Right kidney (tissue), 1 donor: ENCODE measurements around the gene PGP.

Experiments
- DNase-seq: peaks from one replicate; pipeline ENCODE4 v3.0.0-alpha.2; 2016

PGP gene

GRCh38 chr16:2223942-2224486 lies 9.4 kb upstream of the PGP start:
- no peak for DNase-seq

GRCh38 chr16:2223221-2223941 lies 8.7 kb upstream of the PGP start, which contains the start of gene E4F1:
Gene E4F1 (plus strand): TSS chr16:2223591. CDS start chr16:2223614, 23 bp downstream.
- DNase-seq: peak; percentile 92

- no peak for DNase-seq
These were observed 1.7 kb upstream of the PGP start for GRCh38 chr16:2216330-2216729.

- DNase-seq: peak; percentile 72
These were observed 572 bp downstream of the PGP start for GRCh38 chr16:2213817-2214718.

- no peak for DNase-seq
These were observed 2.0 kb downstream of the PGP start for GRCh38 chr16:2212362-2213324.

GRCh38 chr16:2211923-2212347 lies 2.7 kb downstream of the PGP start:
- no peak for DNase-seq

GRCh38 chr16:2210386-2211365 lies 4.0 kb downstream of the PGP start, which contains the start of gene BRICD5:
Gene BRICD5 (minus strand): TSS chr16:2210863. CDS start chr16:2210833, 30 bp downstream.
- no peak for DNase-seq

- no peak for DNase-seq
These were observed 4.7 kb downstream of the PGP start for GRCh38 chr16:2210009-2210332.

GRCh38 chr16:2209258-2210008 lies 5.2 kb downstream of the PGP start:
- no peak for DNase-seq

GRCh38 chr16:2208772-2209171 lies 5.9 kb downstream of the PGP start:
- DNase-seq: no peak

GRCh38 chr16:2208308-2208707 lies 6.3 kb downstream of the PGP start:
- no peak for DNase-seq

GRCh38 chr16:2207872-2208271 lies 6.8 kb downstream of the PGP start:
- DNase-seq: no peak

- no peak for DNase-seq
These were observed 7.7 kb downstream of the PGP start for GRCh38 chr16:2206780-2207433.

GRCh38 chr16:2206420-2206779 lies 8.2 kb downstream of the PGP start:
- no peak for DNase-seq

GRCh38 chr16:2205967-2206313 lies 8.7 kb downstream of the PGP start:
- DNase-seq: no peak

GRCh38 chr16:2205104-2205966 lies 9.3 kb downstream of the PGP start, which contains the start of gene MLST8:
Gene MLST8 (plus strand): TSS chr16:2205454. CDS start chr16:2206086, 632 bp downstream.
- peak; percentile 99 for DNase-seq

GRCh38 chr16:2204416-2205103 lies 10.1 kb downstream of the PGP start:
- peak; percentile 39 for DNase-seq
